GM18526 (cell line): ENCODE data around the gene LY6G5B.

Experiments used
- POLR2A ChIP-seq: IDR thresholded peaks from 3 replicates; pipeline ENCODE4 v1.6.1; 2011; ENCODE audit not compliant: insufficient read length; ENCODE audit errors: extremely low read depth

Gene LY6G5B

GRCh38 chr6:31665501-31666336 lies 4.1 kb upstream of the LY6G5B start, which contains the start of gene CSNK2B:
Gene CSNK2B (plus strand): TSS chr6:31666080. CDS start chr6:31666832, 752 bp downstream.
- peak; percentile 92 for TF ChIP-seq POLR2A

GRCh38 chr6:31666337-31666965 lies 3.3 kb upstream of the LY6G5B start:
- TF ChIP-seq POLR2A: no peak

- no peak for TF ChIP-seq POLR2A
Observed at GRCh38 chr6:31676322-31676903, 6.6 kb downstream of the LY6G5B start.

GRCh38 chr6:31676904-31677303 lies 7.1 kb downstream of the LY6G5B start:
- no peak for TF ChIP-seq POLR2A

GRCh38 chr6:31677955-31678354 lies 8.2 kb downstream of the LY6G5B start:
- no peak for TF ChIP-seq POLR2A

GRCh38 chr6:31680226-31681134 lies 10.7 kb downstream of the LY6G5B start, which contains the start of gene LY6G5C:
Gene LY6G5C (minus strand): TSS chr6:31681067. CDS start chr6:31680373, 694 bp downstream.
- TF ChIP-seq POLR2A: no peak

- no peak for TF ChIP-seq POLR2A
Observed at GRCh38 chr6:31681135-31681671, 11.4 kb downstream of the LY6G5B start.

- TF ChIP-seq POLR2A: no peak
Observed at GRCh38 chr6:31683591-31683990, 13.8 kb downstream of the LY6G5B start.

- no peak for TF ChIP-seq POLR2A
Observed at GRCh38 chr6:31686483-31686882, 16.7 kb downstream of the LY6G5B start.

GRCh38 chr6:31687321-31687720 lies 17.5 kb downstream of the LY6G5B start:
- TF ChIP-seq POLR2A: no peak

GRCh38 chr6:31687860-31688693 lies 18.3 kb downstream of the LY6G5B start:
- no peak for TF ChIP-seq POLR2A

- TF ChIP-seq POLR2A: no peak
Observed at GRCh38 chr6:31689249-31690110, 19.7 kb downstream of the LY6G5B start.
